GM12873 (cell line): ENCODE measurements around the gene ZNF593.
A peak's percentile ranks its signal among the peaks of the same experiment; 100 is the strongest.

Experiments
- CTCF ChIP-seq: IDR thresholded peaks from 2 replicates; pipeline ENCODE4 v1.5.1; 2012; ENCODE audit warnings: low read depth, mild to moderate bottlenecking, moderate library complexity, low read length, control low read depth; ENCODE audit not compliant: insufficient read depth; ENCODE audit errors: missing control alignments

The ZNF593 gene

GRCh38 chr1:26138974-26139558 is 30.6 kb upstream of the ZNF593 start:
- no peak for TF ChIP-seq CTCF

GRCh38 chr1:26142159-26142558 is 27.5 kb upstream of the ZNF593 start:
- no peak for TF ChIP-seq CTCF

- peak; percentile 81 for TF ChIP-seq CTCF
These were observed 24.4 kb upstream of the ZNF593 start for GRCh38 chr1:26145041-26145959.

GRCh38 chr1:26145960-26146294 is 23.8 kb upstream of the ZNF593 start:
- no peak for TF ChIP-seq CTCF

GRCh38 chr1:26148887-26149286 is 20.8 kb upstream of the ZNF593 start:
- TF ChIP-seq CTCF = no peak

GRCh38 chr1:26153966-26154532 is 15.7 kb upstream of the ZNF593 start:
- TF ChIP-seq CTCF = no peak

- no peak for TF ChIP-seq CTCF
These were observed 15.0 kb upstream of the ZNF593 start for GRCh38 chr1:26154750-26155149.
